ENCODE measurements around the gene CDH15. TPM values are rescaled to one million over a fixed set of nuclear protein-coding genes. Genes with fewer than 3 reads are reported as not detected.

CDH15 gene
- total RNA-seq, 1 donor from 2014 or later: 0.35 TPM

DNA sequence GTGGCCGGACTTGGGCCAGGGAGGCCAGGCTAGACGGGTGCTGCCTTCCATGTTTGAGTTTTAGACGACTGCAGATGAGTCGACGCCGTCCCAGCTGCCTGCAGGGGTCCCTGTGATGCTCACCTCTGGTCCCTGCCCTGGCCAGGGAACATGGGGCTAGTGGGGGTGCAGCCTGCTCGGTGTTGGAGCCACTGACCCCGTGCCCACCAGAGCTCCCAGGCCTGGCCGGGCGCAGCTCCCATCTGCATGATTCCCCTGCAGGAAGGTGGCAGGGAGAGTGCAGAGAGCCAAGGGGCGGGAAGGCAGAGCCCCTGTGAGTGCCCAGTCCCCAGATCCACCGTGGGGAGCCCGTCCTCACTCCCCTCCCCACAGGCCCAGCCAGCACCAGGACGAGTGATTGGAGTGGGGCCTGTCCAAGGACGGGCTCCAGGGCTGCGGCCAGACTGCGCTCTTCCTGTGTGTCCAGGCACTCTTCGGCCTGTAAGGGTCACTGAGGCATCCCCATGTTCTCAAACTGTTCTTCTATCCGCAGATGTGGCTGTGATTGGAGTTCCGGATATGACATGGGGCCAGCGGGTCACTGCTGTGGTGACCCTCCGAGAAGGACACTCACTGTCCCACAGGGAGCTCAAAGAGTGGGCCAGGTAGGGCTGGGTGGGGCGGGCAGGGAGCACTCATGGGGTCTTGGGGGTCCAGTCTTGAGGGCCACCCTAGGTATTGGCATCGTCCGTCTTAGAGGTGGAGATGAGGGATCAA is 26.0 kb upstream of the CDH15 start:
- Mint-ChIP-seq H3K27me3 (ENCODE audit: unreplicated experiment) (no peaks in the 10 kb centered on the region), H3K4me1 (ENCODE audit: unreplicated experiment) (no peaks in the 10 kb centered on the region), H3K27ac (ENCODE audit: unreplicated experiment) (no peak overlapping the region), H3K4me3 (ENCODE audit: unreplicated experiment) (no peak overlapping the region), H3K9me3 (ENCODE audit: unreplicated experiment) (no peaks in the 10 kb centered on the region), H3K36me3 (ENCODE audit: unreplicated experiment) (peaks cover 18% of the 10 kb centered on the region)
- TF ChIP-seq, protein P1, sequence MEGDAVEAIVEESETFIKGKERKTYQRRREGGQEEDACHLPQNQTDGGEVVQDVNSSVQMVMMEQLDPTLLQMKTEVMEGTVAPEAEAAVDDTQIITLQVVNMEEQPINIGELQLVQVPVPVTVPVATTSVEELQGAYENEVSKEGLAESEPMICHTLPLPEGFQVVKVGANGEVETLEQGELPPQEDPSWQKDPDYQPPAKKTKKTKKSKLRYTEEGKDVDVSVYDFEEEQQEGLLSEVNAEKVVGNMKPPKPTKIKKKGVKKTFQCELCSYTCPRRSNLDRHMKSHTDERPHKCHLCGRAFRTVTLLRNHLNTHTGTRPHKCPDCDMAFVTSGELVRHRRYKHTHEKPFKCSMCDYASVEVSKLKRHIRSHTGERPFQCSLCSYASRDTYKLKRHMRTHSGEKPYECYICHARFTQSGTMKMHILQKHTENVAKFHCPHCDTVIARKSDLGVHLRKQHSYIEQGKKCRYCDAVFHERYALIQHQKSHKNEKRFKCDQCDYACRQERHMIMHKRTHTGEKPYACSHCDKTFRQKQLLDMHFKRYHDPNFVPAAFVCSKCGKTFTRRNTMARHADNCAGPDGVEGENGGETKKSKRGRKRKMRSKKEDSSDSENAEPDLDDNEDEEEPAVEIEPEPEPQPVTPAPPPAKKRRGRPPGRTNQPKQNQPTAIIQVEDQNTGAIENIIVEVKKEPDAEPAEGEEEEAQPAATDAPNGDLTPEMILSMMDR (IDR thresholded peaks at IDR 0.05): no peak
- DNase-seq (ENCODE audit: extremely low spot score, unreplicated experiment): no peak

DNA sequence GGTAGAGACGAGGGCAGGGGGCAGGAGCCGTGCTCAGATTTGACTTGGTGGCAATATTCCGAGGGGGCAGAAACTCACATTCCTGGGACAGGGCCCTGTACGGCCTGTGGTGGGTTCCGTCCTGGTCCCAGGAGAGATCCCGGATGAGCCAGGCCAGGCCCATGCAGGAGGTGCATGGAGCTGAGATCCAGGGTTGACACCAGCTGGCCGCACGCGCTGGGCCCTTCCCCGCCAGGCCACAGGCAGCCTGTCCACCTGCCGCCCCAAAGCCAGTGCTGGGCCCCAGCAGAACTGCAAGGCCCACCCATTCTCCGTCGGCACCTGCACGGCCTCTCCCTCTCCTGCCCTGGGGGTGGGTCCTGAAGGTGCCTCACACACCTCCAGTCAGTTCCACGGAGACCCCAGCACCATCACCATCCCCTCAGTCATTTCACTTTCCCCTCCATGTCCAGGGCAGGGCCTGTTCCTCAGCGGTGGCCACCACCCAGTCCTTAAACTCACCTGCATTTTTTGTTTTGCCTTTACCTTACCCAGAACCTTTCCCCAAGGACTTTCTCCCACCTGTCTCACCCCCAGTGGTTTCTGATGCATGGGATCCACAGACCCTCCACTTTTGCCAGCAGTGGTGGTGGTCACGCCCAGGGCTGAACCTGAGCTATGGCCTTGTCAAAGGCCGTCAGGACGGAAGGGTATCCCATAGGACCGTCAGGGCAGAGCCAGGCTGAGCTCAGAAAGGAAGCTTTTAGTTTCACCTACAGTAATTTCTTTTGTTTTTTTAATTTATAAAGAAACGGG is 25.1 kb upstream of the CDH15 start:
- Mint-ChIP-seq H3K36me3 (ENCODE audit: unreplicated experiment) (peaks cover 20% of the 10 kb centered on the region), H3K27me3 (ENCODE audit: unreplicated experiment) (no peaks in the 10 kb centered on the region), H3K9me3 (ENCODE audit: unreplicated experiment) (no peaks in the 10 kb centered on the region), H3K4me1 (ENCODE audit: unreplicated experiment) (no peaks in the 10 kb centered on the region), H3K27ac (ENCODE audit: unreplicated experiment) (no peak overlapping the region), H3K4me3 (ENCODE audit: unreplicated experiment) (no peak overlapping the region)
- TF ChIP-seq, protein P1 (IDR thresholded peaks at IDR 0.05): no peak
- no peak for DNase-seq (ENCODE audit: extremely low spot score, unreplicated experiment)

DNA sequence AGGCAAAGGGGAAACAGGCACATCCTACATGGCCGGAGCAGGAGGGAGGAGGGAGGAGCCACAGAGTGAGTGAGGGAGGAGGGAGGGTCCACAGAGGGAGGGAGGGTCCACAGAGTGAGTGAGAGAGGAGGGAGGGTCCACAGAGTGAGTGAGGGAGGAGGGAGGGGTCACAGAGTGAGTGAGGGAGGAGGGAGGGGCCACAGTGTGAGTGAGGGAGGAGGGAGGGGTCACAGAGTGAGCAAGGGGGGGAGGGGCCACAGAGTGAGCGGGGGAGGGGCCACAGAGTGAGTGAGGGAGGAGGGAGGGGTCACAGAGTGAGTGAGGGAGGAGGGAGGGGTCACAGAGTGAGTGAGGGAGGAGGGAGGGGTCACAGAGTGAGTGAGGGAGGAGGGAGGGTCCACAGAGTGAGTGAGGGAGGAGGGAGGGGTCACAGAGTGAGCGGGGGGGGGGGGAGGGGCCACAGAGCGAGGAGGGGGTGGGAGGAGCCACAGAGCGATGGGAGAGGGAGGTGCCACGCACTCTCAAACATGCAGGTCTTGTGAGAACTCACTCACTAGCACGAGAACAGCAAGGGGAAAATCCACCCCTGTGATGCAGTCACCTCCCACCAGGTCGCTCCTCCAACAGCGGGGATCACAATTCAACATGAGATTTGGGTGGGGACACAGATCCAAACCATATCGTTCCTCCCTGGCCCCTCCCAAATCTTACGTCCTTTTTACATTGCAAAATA is 24.3 kb upstream of the CDH15 start:
- no peak for DNase-seq (ENCODE audit: extremely low spot score, unreplicated experiment)
- no peak overlapping the region for H3K4me3 Mint-ChIP-seq (ENCODE audit: unreplicated experiment)
- peaks cover 23% of the 10 kb centered on the region for H3K36me3 Mint-ChIP-seq (ENCODE audit: unreplicated experiment)
- TF ChIP-seq, protein P1 (IDR thresholded peaks at IDR 0.05): no peak
- H3K27ac Mint-ChIP-seq (ENCODE audit: unreplicated experiment): no peak overlapping the region
- no peaks in the 10 kb centered on the region for H3K9me3 Mint-ChIP-seq (ENCODE audit: unreplicated experiment)
- H3K27me3 Mint-ChIP-seq (ENCODE audit: unreplicated experiment): no peaks in the 10 kb centered on the region
- H3K4me1 Mint-ChIP-seq (ENCODE audit: unreplicated experiment): no peaks in the 10 kb centered on the region

DNA sequence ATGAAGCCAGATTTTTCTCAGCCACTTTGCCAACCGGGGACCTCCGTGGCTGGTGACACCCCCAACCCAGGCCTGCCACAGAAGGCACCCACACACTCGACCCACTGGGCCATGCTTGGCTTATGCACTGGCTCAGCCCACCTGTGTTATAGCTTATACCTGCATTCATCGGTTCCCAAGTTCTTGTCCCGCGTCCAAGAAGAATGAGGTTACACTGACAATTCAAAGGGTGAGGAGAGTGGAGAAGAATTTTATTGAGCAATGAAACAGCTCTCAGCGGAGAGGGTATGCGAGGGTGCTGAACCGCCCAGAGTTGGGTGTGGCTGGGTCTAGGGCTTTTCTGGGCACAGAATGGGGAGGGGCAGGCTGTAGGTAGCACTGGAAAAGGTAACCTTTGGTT is 22.2 kb upstream of the CDH15 start:
- Mint-ChIP-seq H3K36me3 (ENCODE audit: unreplicated experiment) (peaks cover 26% of the 10 kb centered on the region), H3K27ac (ENCODE audit: unreplicated experiment) (no peak overlapping the region), H3K4me1 (ENCODE audit: unreplicated experiment) (no peaks in the 10 kb centered on the region), H3K4me3 (ENCODE audit: unreplicated experiment) (no peak overlapping the region), H3K9me3 (ENCODE audit: unreplicated experiment) (no peaks in the 10 kb centered on the region), H3K27me3 (ENCODE audit: unreplicated experiment) (no peaks in the 10 kb centered on the region)
- TF ChIP-seq, protein P1 (IDR thresholded peaks at IDR 0.05): no peak
- DNase-seq (ENCODE audit: extremely low spot score, unreplicated experiment): no peak

Data from osteocyte (in vitro differentiated cells).